HG02885 (cell line): ENCODE measurements around the gene AHI1.

Experiments
- ATAC-seq: cut with Tn5 transposase; IDR thresholded peaks from one replicate; pipeline ENCODE4 v1.9.1; 2021; ENCODE audit warnings: mild to moderate bottlenecking; ENCODE audit not compliant: unreplicated experiment, poor library complexity

Gene AHI1

DNA sequence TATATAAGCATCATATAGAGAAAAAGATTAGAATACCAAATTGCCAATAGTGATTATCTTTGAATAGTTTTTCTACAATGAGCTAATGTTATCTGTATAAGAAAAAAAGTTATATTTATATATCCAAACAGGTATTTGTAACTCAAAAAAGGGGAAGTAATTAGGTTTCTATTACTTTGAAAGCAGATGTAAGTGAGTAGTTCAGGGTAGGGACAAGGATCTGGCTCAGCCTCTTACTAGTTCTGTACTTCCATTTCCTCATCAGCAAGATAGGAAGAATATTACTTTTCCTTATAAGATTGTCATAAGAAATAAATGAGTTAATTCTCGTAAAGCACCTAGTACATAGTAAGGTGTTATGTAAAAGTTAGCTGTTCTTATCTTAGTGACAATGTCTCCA lies 32.2 kb downstream of the AHI1 start:
- peak; percentile 84 for ATAC-seq

DNA sequence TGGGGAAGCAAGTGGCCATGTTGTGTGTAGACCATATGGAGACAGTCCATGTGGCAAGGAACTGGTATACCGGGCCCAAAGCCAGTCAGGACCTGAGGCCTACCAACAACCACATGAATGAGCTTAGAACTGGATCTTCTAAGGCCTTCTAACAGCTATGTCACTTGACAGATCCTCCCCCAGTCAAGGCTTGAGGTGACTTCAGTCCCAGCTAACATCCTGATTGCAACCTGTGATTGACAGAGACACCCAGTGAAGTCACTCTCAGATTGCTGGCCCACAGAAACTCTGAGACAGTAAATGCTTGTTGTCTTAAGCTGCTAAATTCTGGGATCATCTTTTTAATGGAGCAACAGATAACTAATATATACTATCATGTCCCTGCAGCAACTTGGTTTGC lies 32.9 kb downstream of the AHI1 start:
- ATAC-seq = peak; percentile 77

DNA sequence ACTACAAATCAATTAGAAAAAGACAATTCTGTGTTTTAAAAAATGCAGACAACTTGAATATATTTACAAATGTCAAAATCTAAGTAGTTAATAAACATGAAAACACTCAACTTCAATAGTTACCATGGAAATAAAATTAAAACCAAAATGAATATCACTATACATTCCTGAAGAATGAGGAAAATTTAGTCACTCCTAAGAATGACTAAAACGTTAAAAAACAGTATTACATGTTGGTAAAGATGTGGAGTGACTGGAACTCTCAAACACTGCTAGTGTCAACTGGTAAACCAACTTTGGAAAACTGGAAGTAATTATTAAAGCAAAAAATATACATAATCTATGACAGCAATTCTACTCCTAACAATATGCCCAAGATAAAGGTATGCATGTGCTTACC lies 36.3 kb downstream of the AHI1 start:
- ATAC-seq = no peak

- ATAC-seq = no peak
These were observed 39.5 kb downstream of the AHI1 start for GRCh38 chr6:135458051-135458450.

DNA sequence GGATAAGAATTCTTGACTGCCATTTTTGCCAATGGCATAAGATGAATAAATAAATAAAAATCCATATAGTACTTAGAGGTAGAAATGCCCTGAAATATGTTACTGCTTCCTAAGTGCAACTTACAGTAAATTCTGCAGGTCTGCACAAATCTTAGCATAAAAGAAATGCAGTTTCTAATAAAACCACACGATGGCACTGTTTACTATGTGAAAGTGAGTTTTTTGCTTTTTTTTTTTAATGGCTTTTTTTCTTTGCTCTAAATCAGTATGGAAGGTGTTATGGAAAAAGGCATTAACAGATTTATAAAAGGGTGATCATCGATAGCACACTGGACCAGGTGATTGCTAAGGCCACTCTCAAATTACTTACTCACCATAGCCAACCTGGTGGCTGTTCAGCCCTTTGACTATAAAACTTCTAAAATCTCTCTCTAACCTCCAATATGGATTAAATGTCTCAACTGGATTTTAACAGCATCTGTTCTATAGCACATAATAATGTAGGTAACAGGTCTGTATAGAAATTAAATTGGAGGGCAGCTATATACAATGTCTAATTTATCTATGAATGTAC lies 45.8 kb downstream of the AHI1 start:
- ATAC-seq = no peak

DNA sequence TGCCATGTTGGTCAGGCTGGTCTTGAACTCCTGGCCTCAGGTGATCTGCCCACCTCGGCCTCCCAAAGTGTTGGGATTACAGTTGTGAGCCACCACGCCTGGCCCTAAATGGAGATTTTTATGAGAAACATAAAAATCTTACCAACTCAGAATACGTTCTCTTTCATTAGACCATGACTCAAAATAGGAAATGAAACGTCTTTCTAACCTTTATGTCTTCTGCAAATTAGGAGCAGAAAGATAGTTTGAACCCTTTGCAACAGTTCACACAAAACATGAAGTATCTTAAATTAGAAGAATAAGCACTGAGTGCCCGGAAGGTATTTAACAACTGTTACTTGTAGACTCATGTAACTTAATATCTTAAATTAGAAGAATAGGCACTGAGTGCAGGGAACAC lies 48.3 kb downstream of the AHI1 start:
- no peak for ATAC-seq

GRCh38 chr6:135440087-135440792 lies 57.3 kb downstream of the AHI1 start:
- ATAC-seq = no peak

DNA sequence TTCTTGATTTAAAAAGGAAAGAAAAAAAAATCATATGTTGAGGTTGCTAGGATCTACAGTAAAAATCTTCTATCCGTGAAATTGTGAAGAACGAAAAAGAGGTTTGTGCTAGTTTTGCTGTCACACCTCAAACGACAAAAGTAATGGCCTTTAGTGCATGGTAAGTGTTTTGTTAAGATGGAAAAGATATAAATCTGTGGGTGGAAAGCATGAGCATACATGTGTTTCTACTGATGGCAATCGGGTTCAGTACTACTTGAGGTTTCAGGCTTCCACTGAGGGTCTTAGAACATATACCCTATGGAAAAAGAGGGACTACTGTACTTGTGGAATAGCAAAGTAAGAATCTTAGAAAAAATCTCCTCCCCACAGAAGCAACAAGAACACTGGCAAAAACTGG lies 58.0 kb downstream of the AHI1 start:
- ATAC-seq = no peak

- peak; percentile 55 for ATAC-seq
These were observed 58.5 kb downstream of the AHI1 start for GRCh38 chr6:135438907-135439535.

- no peak for ATAC-seq
These were observed 62.5 kb downstream of the AHI1 start for GRCh38 chr6:135434991-135435390.

- ATAC-seq = peak; percentile 68
These were observed 63.4 kb downstream of the AHI1 start for GRCh38 chr6:135434095-135434494.

DNA sequence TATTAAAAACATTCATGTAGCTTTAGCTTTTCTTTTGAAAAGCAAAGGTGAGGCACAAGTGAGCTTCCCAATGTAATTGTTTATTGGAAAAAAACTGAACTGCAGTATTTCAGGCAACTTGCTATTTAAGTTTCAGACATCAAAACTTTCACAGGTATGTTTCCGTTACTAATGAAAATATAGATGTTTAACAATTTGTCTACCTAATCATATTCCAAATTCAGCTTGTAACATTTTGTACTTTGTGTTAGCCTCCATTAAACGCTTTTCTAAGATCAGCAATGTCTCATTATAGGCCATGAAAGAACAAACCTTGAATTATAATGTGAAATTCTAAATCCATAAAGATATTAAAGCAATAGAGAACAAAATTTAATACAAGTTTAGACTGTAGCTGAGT lies 69.5 kb downstream of the AHI1 start:
- no peak for ATAC-seq

- ATAC-seq = no peak
These were observed 70.7 kb downstream of the AHI1 start for GRCh38 chr6:135426833-135427232.

DNA sequence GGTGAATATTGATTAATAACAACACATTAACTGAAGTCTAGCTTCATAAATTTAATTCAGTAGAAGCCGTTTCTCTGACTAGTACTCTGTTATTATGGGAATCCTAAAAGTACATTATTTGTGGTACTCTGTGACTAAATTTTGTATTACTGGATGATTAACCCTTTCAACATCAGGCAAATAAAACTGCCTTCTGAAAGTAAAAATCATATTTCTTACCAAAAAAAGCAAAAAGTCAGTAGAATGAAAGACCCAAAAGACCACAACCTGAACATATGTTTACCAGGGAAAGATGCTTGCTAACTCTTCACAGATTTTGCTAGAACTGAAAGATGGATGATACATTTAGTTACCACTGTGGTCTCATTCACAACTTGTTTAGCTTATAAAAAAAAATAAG lies 73.2 kb downstream of the AHI1 start:
- ATAC-seq = peak; percentile 50

DNA sequence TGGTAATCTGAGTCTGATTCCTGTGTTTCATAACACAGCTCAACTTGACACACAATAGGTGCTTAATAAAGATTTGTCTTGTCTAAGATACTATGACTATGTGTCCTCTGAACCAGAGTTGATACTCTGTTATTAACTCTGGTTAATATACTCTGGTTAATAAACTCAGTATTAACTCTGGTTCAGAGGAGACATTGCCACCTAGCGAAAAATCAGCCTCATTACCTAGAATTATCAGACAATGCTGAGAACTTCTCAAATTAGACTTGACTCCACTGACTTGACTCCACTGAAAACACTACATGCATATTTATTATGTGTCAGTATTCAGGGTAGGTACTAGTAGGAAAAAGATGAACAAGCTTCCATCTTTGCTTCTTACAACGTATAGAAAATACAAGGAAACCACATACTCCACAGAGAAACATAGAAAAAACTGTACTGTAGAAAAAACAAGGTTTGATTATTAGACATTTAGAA lies 73.9 kb downstream of the AHI1 start:
- peak; percentile 80 for ATAC-seq

- ATAC-seq = no peak
These were observed 78.4 kb downstream of the AHI1 start for GRCh38 chr6:135419162-135419561.

DNA sequence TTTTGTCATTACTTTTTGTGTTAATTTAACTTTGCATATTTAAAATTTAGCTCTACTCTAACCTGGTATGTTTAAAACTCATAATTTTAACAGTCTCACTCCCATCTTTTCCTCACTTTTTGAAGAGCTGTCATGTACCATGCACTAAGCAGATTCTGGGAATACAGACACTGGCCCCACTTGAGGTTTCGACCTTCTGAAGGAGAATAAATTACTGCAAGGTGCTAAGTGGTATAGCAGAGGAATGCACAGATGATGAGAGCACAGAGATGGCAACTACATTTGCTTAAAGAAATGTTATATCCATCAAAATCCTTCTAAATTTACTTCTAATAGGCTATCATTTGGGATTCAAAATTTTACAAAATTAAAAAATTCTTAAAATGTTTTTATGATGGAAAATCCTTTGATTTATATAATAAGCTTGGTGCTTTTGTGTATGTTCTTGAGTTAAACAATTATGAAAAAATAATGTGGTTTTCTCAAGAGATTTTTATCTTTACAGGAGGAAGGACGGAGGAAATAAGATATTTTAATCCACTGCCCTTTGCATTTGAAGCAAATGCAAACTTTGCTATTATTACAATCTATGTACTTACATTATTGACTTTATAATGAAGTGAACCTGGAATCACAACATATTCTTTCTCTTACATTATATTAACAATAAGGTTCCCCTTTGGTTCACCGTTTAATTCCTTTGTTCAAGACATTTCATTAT lies 79.3 kb downstream of the AHI1 start:
- no peak for ATAC-seq

- ATAC-seq = no peak
These were observed 84.8 kb downstream of the AHI1 start for GRCh38 chr6:135412761-135413160.

DNA sequence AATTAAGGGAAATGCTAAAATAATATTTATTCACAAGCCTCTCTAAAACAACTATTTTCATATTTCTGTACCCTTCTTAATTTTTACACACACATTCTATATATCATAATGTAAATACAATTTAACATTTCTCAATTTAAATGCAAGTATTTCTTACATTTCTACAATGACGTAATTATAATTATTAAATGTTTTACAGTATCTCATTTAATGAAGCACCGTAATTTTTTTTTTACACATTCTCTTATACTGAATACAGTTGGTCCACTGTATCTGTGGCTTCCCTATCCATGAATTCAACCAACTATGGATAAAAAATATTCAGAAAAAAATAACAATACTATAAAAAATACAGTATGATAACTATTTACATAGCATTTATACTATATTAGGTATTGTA lies 85.7 kb downstream of the AHI1 start:
- no peak for ATAC-seq

- no peak for ATAC-seq
These were observed 86.2 kb downstream of the AHI1 start for GRCh38 chr6:135411339-135411738.

DNA sequence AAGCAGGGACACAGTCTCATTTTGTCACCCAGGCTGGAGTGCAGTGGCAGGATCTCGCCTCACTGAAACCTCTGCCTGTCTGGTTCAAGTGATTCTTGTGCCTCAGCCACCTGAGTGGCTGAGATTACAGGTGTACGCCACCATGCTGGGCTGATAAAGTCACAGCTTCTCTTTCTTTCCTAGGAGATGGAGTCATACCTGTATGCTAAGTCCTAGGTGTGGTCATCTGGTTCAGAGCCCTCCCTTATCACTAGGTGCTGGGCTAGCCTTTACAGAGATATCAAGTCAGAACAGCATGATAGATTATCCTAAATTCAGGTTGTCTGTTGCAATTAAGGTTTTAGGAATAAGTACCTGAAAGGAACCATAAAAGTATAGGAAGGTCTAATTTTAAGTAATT lies 86.7 kb downstream of the AHI1 start:
- no peak for ATAC-seq
